Amygdala (tissue), 56 donors: ENCODE measurements around the gene LCORL.
A peak's percentile ranks its signal among the peaks of the same experiment; 100 is the strongest.
"Not testable (repeated sequence)": the region's sequence is repeated elsewhere in the genome, so short reads cannot be mapped to it uniquely, and the experiment has no call there.

Experiments used
- DNase-seq, 56 donors: peaks; one replicate each; lab custom pipeline; 2025; lab: John Stamatoyannopoulos, UW

LCORL gene

GRCh38 chr4:18021720-18022571 is at the start of gene LCORL:
LCORL (minus strand) TSS chr4:18021755; CDS start chr4:18021751, 4 bp downstream.
- peak; percentile 71 to 100 (median 93) for DNase-seq

GRCh38 chr4:18069810-18070209 is 48.3 kb upstream of the LCORL start:
- DNase-seq, result no peak

- no peak for DNase-seq
These were observed 45.5 kb upstream of the LCORL start for GRCh38 chr4:18067031-18067430.

- DNase-seq, result no peak
These were observed 41.5 kb upstream of the LCORL start for GRCh38 chr4:18063079-18063478.

GRCh38 chr4:18057821-18058533 is 36.4 kb upstream of the LCORL start:
- no peak for DNase-seq

- DNase-seq, result no peak
These were observed 34.5 kb upstream of the LCORL start for GRCh38 chr4:18056030-18056429.

- DNase-seq, result no peak
These were observed 30.6 kb upstream of the LCORL start for GRCh38 chr4:18052158-18052557.

GRCh38 chr4:18051281-18051680 is 29.7 kb upstream of the LCORL start:
- no peak for DNase-seq

- DNase-seq, result no peak
These were observed 28.9 kb upstream of the LCORL start for GRCh38 chr4:18050448-18050847.

GRCh38 chr4:18049446-18049845 is 27.9 kb upstream of the LCORL start:
- no peak for DNase-seq

- no peak for DNase-seq
These were observed 21.2 kb upstream of the LCORL start for GRCh38 chr4:18042754-18043153.

GRCh38 chr4:18042012-18042411 is 20.5 kb upstream of the LCORL start:
- no peak for DNase-seq

- no peak for DNase-seq
These were observed 19.6 kb upstream of the LCORL start for GRCh38 chr4:18041114-18041513.

GRCh38 chr4:18039113-18039512 is 17.6 kb upstream of the LCORL start:
- DNase-seq, result no peak

- DNase-seq, result not testable (repeated sequence)
These were observed 14.8 kb upstream of the LCORL start for GRCh38 chr4:18036369-18036768.

- no peak for DNase-seq
These were observed 12.5 kb upstream of the LCORL start for GRCh38 chr4:18034099-18034498.

- no peak for DNase-seq
These were observed 11.8 kb upstream of the LCORL start for GRCh38 chr4:18033111-18034085.

- DNase-seq, result no peak
These were observed 3.7 kb upstream of the LCORL start for GRCh38 chr4:18025288-18025687.

- DNase-seq, result peak in 1 of 56 donors; percentile 61
These were observed 1.1 kb upstream of the LCORL start for GRCh38 chr4:18022572-18023050.

- DNase-seq, result peak in 3 of 56 donors; percentile 48 to 77 (median 64)
These were observed 160 bp downstream of the LCORL start for GRCh38 chr4:18021470-18021719.
